A673 (cell line): ENCODE data around the gene PPP1CB. TPM values are rescaled to one million over a fixed set of nuclear protein-coding genes. Genes with fewer than 3 reads are reported as not detected.

Source experiments
- BruUV-seq: library from RNA; stranded (reverse); fragments of 400-500 nt; replicated peaks from 2 replicates; lab custom pipeline; 2021; lab: Mats Ljungman, UMichigan
- CTCF ChIA-PET: fragments of 300-600 bp; sonication (Branson Sonifier 250); formaldehyde crosslinking; loops from one replicate; lab custom pipeline; 2022; ENCODE audit warnings: antibody characterized with exemption; lab: Charles Lee
- POLR2A ChIA-PET: fragments of 300-600 bp; sonication (Branson Sonifier 250); formaldehyde crosslinking; loops from one replicate; lab custom pipeline; 2022; ENCODE audit warnings: antibody characterized with exemption; ENCODE audit not compliant: low non-redundant PET; lab: Charles Lee
- DNase-seq: peaks from one replicate; pipeline ENCODE4 v3.0.0-alpha.2; 2015; ENCODE audit warnings: low spot score
- H3K27ac ChIP-seq: fragments of 200-600 bp; sonication (generic); 2 replicates; pipeline ENCODE4 v1.5.1; 2016; ENCODE audit warnings: mixed run types, low read depth, mild to moderate bottlenecking, mixed read lengths, antibody characterized with exemption, low read length; ENCODE audit not compliant: poor library complexity, severe bottlenecking
- H3K27me3 ChIP-seq: fragments of 200-600 bp; sonication (generic); replicated peaks from 2 replicates; pipeline ENCODE4 v1.6.1; 2017; ENCODE audit warnings: mixed run types, low read depth, mild to moderate bottlenecking, mixed read lengths, antibody characterized with exemption, low read length; ENCODE audit not compliant: insufficient read depth, poor library complexity
- H3K36me3 ChIP-seq: fragments of 200-600 bp; sonication (generic); 2 replicates; pipeline ENCODE4 v1.6.1; 2016; ENCODE audit warnings: mixed run types, mild to moderate bottlenecking, mixed read lengths, antibody characterized with exemption, low read length; ENCODE audit not compliant: insufficient read depth, poor library complexity, severe bottlenecking
- H3K4me1 ChIP-seq: fragments of 200-600 bp; sonication (generic); 2 replicates; pipeline ENCODE4 v1.6.1; 2017; ENCODE audit warnings: mixed run types, mild to moderate bottlenecking, mixed read lengths, antibody characterized with exemption, low read length; ENCODE audit not compliant: insufficient read depth, poor library complexity, severe bottlenecking
- H3K4me3 ChIP-seq: fragments of 200-600 bp; sonication (generic); 2 replicates; pipeline ENCODE4 v1.5.1; 2016; ENCODE audit warnings: low read depth, mixed run types, mild to moderate bottlenecking, mixed read lengths, low read length; ENCODE audit not compliant: poor library complexity, severe bottlenecking
- H3K9me3 ChIP-seq: fragments of 200-600 bp; sonication (generic); 2 replicates; pipeline ENCODE4 v1.6.1; 2016; ENCODE audit warnings: mixed run types, low read depth, mild to moderate bottlenecking, mixed read lengths, antibody characterized with exemption, low read length; ENCODE audit not compliant: poor library complexity, severe bottlenecking
- CTCF ChIP-seq: fragments of 300-800, 200-600 bp; sonication (generic); conservative IDR thresholded peaks from 2 replicates; pipeline ENCODE4 v1.5.1; 2017; ENCODE audit warnings: low read depth, mild to moderate bottlenecking, antibody characterized with exemption, low read length, moderate library complexity, mixed read lengths
- EZH2 ChIP-seq: fragments of 200-600 bp; sonication (generic); IDR thresholded peaks from 2 replicates; pipeline ENCODE4 v1.6.1; 2017; ENCODE audit warnings: borderline replicate concordance, low read depth, mild to moderate bottlenecking, mixed read lengths, antibody characterized with exemption, low read length; ENCODE audit not compliant: poor library complexity, severe bottlenecking
- intact Hi-C: fragments of 100-400 bp; cut with micrococcal nuclease; formaldehyde crosslinking; loops from one replicate; pipeline ENCODE4 v1.10.0; 2022; ENCODE audit not compliant: unreplicated experiment
- total RNA-seq: library from RNA; stranded (reverse); gene quantifications from 2 replicates; pipeline ENCODE4 v1.2.3, GENCODE V29; 2021

PPP1CB gene
- total RNA-seq, 1 experiment from 2014 or later = 181 TPM

- H3K36me3 ChIP-seq = no peaks in the 10 kb centered on the region
- no peaks in the 10 kb centered on the region for H3K9me3 ChIP-seq
- no peak overlapping the region for H3K4me3 ChIP-seq
- CTCF ChIA-PET = interaction anchor here (0.6 kb wide), 1 partner anchor 149 kb away, joined by 3 read pairs; no protein-coding TSS in a partner anchor
- no peak overlapping the region for H3K27ac ChIP-seq
- TF ChIP-seq CTCF (no peak), EZH2 (no peak)
- BruUV-seq = no TSS peak
- POLR2A ChIA-PET = no interaction called here
- intact Hi-C loops = no loop called here
- DNase-seq = no peak
- no peaks in the 10 kb centered on the region for H3K27me3 ChIP-seq
- no peaks in the 10 kb centered on the region for H3K4me1 ChIP-seq
Observed at GRCh38 chr2:28729698-28730097, 21.9 kb upstream of the PPP1CB start.

GRCh38 chr2:28730641-28731146, 20.9 kb upstream of the PPP1CB start:
- ChIA-PET CTCF (no interaction called here), POLR2A (no interaction called here)
- DNase-seq = no peak
- Histone ChIP-seq H3K27me3 (no peaks in the 10 kb centered on the region), H3K4me1 (no peaks in the 10 kb centered on the region), H3K4me3 (no peak overlapping the region), H3K36me3 (no peaks in the 10 kb centered on the region), H3K27ac (no peak overlapping the region), H3K9me3 (no peaks in the 10 kb centered on the region)
- BruUV-seq = no TSS peak
- no peak for TF ChIP-seq CTCF
- no peak for TF ChIP-seq EZH2
- intact Hi-C loops = no loop called here

- Histone ChIP-seq H3K36me3 (no peaks in the 10 kb centered on the region), H3K27ac (no peak overlapping the region), H3K9me3 (no peaks in the 10 kb centered on the region), H3K4me3 (no peak overlapping the region), H3K4me1 (no peaks in the 10 kb centered on the region), H3K27me3 (no peaks in the 10 kb centered on the region)
- intact Hi-C loops = no loop called here
- POLR2A ChIA-PET = no interaction called here
- CTCF ChIA-PET = no interaction called here
- BruUV-seq = no TSS peak
- no peak for DNase-seq
- TF ChIP-seq EZH2 (no peak), CTCF (no peak)
Observed at GRCh38 chr2:28735511-28735910, 16.1 kb upstream of the PPP1CB start.
